Right atrium auricular region (tissue), 2 donors: ENCODE measurements around the gene MYADM. TPM values are rescaled to one million over a fixed set of nuclear protein-coding genes. Genes with fewer than 3 reads are reported as not detected.

Source experiments
- DNase-seq: peaks from one replicate; pipeline ENCODE4 v3.0.0-alpha.2; 2019; ENCODE audit warnings: low spot score
- H3K27ac ChIP-seq, 2 donors: fragments of 200-600 bp; sonication (generic); 1 replicate in 1 of 2; 2 replicates in 1 of 2; pipeline ENCODE4 v1.5.1; 2016 to 2019
- H3K27me3 ChIP-seq, 2 donors: fragments of 200-600 bp; sonication (generic); one replicate each; pipeline versions ENCODE4 v1.5.1 to v1.6.0; 2017 to 2019
- H3K36me3 ChIP-seq: fragments of 200-600 bp; sonication (generic); one replicate; pipeline ENCODE4 v1.5.1; 2016
- H3K4me1 ChIP-seq, 2 donors: fragments of 200-600 bp; sonication (generic); one replicate each; pipeline versions ENCODE4 v1.5.1 to v1.6.0; 2017 to 2019
- H3K4me3 ChIP-seq, 2 donors: fragments of 200-600 bp; sonication (generic); 1 replicate in 1 of 2; 2 replicates in 1 of 2; pipeline ENCODE4 v1.5.1; 2017 to 2019; ENCODE audit warnings: mild to moderate bottlenecking in 1 of 2, moderate library complexity in 1 of 2
- H3K9me3 ChIP-seq, 2 donors: fragments of 200-600 bp; sonication (generic); one replicate each; pipeline ENCODE4 v1.5.1; 2019
- total RNA-seq, 2 donors: library from RNA; depleted of rRNA; stranded (reverse); fragments of >200 nt; gene quantifications; one replicate each; pipeline ENCODE4 v1.1.0, GENCODE V29; 2016
- TF ChIP-seq, protein P1 (sequence below), 2 donors: fragments of 200-600 bp; sonication (generic); IDR thresholded peaks; one replicate each; pipeline ENCODE4 v1.5.1; 2019; ENCODE audit warnings: antibody characterized with exemption in 2 of 2

MYADM gene
- total RNA-seq, 2 donors from 2014 or later: 117 to 150 TPM

- no peak overlapping the region for H3K4me3 ChIP-seq
- DNase-seq: no peak
- no peak overlapping the region for H3K27ac ChIP-seq
- TF ChIP-seq, protein P1, sequence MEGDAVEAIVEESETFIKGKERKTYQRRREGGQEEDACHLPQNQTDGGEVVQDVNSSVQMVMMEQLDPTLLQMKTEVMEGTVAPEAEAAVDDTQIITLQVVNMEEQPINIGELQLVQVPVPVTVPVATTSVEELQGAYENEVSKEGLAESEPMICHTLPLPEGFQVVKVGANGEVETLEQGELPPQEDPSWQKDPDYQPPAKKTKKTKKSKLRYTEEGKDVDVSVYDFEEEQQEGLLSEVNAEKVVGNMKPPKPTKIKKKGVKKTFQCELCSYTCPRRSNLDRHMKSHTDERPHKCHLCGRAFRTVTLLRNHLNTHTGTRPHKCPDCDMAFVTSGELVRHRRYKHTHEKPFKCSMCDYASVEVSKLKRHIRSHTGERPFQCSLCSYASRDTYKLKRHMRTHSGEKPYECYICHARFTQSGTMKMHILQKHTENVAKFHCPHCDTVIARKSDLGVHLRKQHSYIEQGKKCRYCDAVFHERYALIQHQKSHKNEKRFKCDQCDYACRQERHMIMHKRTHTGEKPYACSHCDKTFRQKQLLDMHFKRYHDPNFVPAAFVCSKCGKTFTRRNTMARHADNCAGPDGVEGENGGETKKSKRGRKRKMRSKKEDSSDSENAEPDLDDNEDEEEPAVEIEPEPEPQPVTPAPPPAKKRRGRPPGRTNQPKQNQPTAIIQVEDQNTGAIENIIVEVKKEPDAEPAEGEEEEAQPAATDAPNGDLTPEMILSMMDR (IDR thresholded peaks at IDR 0.05): no peak
- H3K27me3 ChIP-seq: peaks cover 0 to 3% of the 10 kb centered on the region in 2 donors
- H3K36me3 ChIP-seq: no peaks in the 10 kb centered on the region
- H3K4me1 ChIP-seq: no peaks in the 10 kb centered on the region
- no peaks in the 10 kb centered on the region for H3K9me3 ChIP-seq
Measured at GRCh38 chr19:53916004-53916403, 48.3 kb downstream of the MYADM start.

DNA sequence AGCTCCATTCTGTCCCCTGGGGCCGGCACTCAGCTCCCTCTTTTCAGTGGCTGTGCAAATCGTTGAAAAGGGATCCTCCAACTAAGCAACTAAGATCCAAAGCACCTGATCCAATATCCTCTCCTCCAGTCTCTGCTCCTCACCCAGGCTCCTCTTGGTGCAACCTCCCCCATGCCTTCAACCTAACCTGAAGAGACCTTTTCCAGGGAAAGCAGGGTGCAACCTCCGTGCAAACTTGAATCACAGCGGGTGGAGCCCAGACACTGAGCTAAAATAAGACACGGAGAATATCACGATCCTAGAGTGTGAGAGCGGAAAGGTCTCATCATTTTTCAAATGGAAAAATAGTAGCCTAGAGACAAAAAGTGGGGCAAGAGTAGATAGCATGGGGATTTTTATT, 49.7 kb downstream of the MYADM start:
- Histone ChIP-seq H3K36me3 (no peaks in the 10 kb centered on the region), H3K4me1 (no peaks in the 10 kb centered on the region), H3K27me3 (no peaks in the 10 kb centered on the region), H3K27ac (no peak overlapping the region), H3K4me3 (no peak overlapping the region), H3K9me3 (no peaks in the 10 kb centered on the region)
- no peak for DNase-seq
- TF ChIP-seq, protein P1 (IDR thresholded peaks at IDR 0.05): no peak

Other genes starting within 250 kb of the MYADM start
- not detected for gene DPRX, start 235.9 kb upstream of the MYADM start, total RNA-seq
- 1 to 10 TPM in 1 of 2 donors, under 1 TPM in 1; 0.19 to 1.1 TPM for gene NLRP12, start 43.6 kb upstream of the MYADM start, total RNA-seq
- not detected for gene PRKCG, start 14.3 kb downstream of the MYADM start, total RNA-seq
- gene CACNG7, start 41.4 kb downstream of the MYADM start, total RNA-seq: not detected
- gene CACNG8, start 95.1 kb downstream of the MYADM start, total RNA-seq: under 1 TPM; 0.04 to 0.24 TPM
- under 1 TPM in 1 of 2 donors, not detected in 1; 0.31 TPM for gene CACNG6, start 123.8 kb downstream of the MYADM start, total RNA-seq
- gene VSTM1, start 196.0 kb downstream of the MYADM start, total RNA-seq: not detected
- gene TARM1, start 213.5 kb downstream of the MYADM start, total RNA-seq: not detected
- gene OSCAR, start 232.9 kb downstream of the MYADM start, total RNA-seq: 1 to 10 TPM in 1 of 2 donors, not detected in 1; 2.4 TPM
- 100 to 1,000 TPM in 1 of 2 donors, 10 to 100 TPM in 1; 51.3 to 108 TPM for gene NDUFA3, start 235.0 kb downstream of the MYADM start, total RNA-seq
- 10 to 100 TPM; 10.2 to 19.6 TPM for gene TFPT, start 247.8 kb downstream of the MYADM start, total RNA-seq
- 10 to 100 TPM; 26.1 to 46.2 TPM for gene PRPF31, start 247.9 kb downstream of the MYADM start, total RNA-seq